GM10248 (cell line): ENCODE measurements around the gene EMCN.

ENCODE experiments used
- CTCF ChIA-PET: fragments of 300-600 bp; sonication (Branson Sonifier 250); formaldehyde crosslinking; extraction: SDS; loops from one replicate; lab custom pipeline; 2021; ENCODE audit warnings: antibody characterized with exemption; lab: Yijun Ruan, JAX
- POLR2A ChIA-PET: fragments of 350-650 bp; sonication (Branson Sonifier 250); formaldehyde crosslinking; extraction: SDS; loops from one replicate; lab custom pipeline; 2020; ENCODE audit warnings: antibody characterized with exemption; lab: Yijun Ruan, JAX
- DNase-seq: peaks from one replicate; pipeline ENCODE4 v3.0.0; 2012; ENCODE audit errors: extremely low spot score
- CTCF ChIP-seq: IDR thresholded peaks from 2 replicates; pipeline ENCODE4 v1.5.1; 2012; ENCODE audit warnings: mild to moderate bottlenecking, low read depth; ENCODE audit errors: extremely low read depth, missing control alignments, control extremely low read depth

EMCN gene

GRCh38 chr4:100497791-100498190 lies 20.0 kb downstream of the EMCN start:
- no peak for TF ChIP-seq CTCF
- CTCF ChIA-PET, result no interaction called here
- DNase-seq, result no peak
- POLR2A ChIA-PET, result no interaction called here

GRCh38 chr4:100495074-100495473 lies 22.7 kb downstream of the EMCN start:
- CTCF ChIA-PET, result no interaction called here
- no peak for DNase-seq
- POLR2A ChIA-PET, result no interaction called here
- no peak for TF ChIP-seq CTCF

GRCh38 chr4:100494166-100494565 lies 23.7 kb downstream of the EMCN start:
- ChIA-PET POLR2A (no interaction called here), CTCF (interaction anchor here (1.0 kb wide), 1 partner anchor 21 kb away, joined by 3 read pairs; no protein-coding TSS in a partner anchor)
- DNase-seq, result no peak
- TF ChIP-seq CTCF, result no peak

GRCh38 chr4:100493756-100494155 lies 24.1 kb downstream of the EMCN start:
- no peak for TF ChIP-seq CTCF
- ChIA-PET POLR2A (no interaction called here), CTCF (interaction anchor here (1.0 kb wide), 1 partner anchor 20 kb away, joined by 3 read pairs; no protein-coding TSS in a partner anchor)
- DNase-seq, result no peak

GRCh38 chr4:100492129-100492528 lies 25.7 kb downstream of the EMCN start:
- DNase-seq, result no peak
- TF ChIP-seq CTCF, result no peak
- ChIA-PET CTCF (no interaction called here), POLR2A (no interaction called here)

GRCh38 chr4:100489305-100489704 lies 28.5 kb downstream of the EMCN start:
- TF ChIP-seq CTCF, result no peak
- POLR2A ChIA-PET, result no interaction called here
- DNase-seq, result no peak
- CTCF ChIA-PET, result interaction anchor here (1.0 kb wide), 1 partner anchor 10 kb away, joined by 3 read pairs; no protein-coding TSS in a partner anchor
